ENCODE data around the gene VRK1.

DNA sequence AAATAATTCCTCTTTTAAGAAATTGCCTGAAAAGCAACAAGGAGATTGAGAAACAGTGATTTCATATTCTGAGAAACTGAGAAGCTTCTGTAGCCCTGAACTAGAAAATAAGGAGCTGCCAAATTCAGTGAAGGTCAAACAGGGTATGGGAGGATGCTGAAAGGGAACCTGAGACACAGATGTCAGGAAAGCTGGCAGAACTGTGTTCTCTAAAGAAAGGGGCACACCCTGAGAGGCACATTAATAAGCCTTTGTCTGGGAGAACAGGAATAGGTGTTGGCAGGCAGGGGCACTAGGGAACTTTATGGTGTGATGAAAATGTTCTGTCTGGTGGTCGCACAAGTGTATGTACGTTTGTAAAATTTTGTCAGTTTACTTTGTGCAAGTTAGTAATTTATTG is 29.6 kb downstream of the VRK1 start:
- TF ChIP-seq, protein P1, sequence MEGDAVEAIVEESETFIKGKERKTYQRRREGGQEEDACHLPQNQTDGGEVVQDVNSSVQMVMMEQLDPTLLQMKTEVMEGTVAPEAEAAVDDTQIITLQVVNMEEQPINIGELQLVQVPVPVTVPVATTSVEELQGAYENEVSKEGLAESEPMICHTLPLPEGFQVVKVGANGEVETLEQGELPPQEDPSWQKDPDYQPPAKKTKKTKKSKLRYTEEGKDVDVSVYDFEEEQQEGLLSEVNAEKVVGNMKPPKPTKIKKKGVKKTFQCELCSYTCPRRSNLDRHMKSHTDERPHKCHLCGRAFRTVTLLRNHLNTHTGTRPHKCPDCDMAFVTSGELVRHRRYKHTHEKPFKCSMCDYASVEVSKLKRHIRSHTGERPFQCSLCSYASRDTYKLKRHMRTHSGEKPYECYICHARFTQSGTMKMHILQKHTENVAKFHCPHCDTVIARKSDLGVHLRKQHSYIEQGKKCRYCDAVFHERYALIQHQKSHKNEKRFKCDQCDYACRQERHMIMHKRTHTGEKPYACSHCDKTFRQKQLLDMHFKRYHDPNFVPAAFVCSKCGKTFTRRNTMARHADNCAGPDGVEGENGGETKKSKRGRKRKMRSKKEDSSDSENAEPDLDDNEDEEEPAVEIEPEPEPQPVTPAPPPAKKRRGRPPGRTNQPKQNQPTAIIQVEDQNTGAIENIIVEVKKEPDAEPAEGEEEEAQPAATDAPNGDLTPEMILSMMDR (IDR thresholded peaks at IDR 0.05 in 4 of 5, conservative IDR thresholded peaks at IDR 0.05 in 1 of 5) = no peak
- no peak for TF ChIP-seq POLR2A (IDR thresholded peaks at IDR 0.05)
